Hippocampal formation (tissue), 2 donors: ENCODE data around the gene PLTP.
"Not testable (repeated sequence)": the region's sequence is repeated elsewhere in the genome, so short reads cannot be mapped to it uniquely, and the experiment has no call there.

Experiments
- DNase-seq, 2 donors: peaks; one replicate each; lab custom pipeline; 2025; lab: John Stamatoyannopoulos, UW

PLTP gene

GRCh38 chr20:45874104-45874481, 37.9 kb downstream of the PLTP start:
- not testable (repeated sequence) for DNase-seq

- DNase-seq, result no peak
These were observed 38.4 kb downstream of the PLTP start for GRCh38 chr20:45873409-45874103.

DNA sequence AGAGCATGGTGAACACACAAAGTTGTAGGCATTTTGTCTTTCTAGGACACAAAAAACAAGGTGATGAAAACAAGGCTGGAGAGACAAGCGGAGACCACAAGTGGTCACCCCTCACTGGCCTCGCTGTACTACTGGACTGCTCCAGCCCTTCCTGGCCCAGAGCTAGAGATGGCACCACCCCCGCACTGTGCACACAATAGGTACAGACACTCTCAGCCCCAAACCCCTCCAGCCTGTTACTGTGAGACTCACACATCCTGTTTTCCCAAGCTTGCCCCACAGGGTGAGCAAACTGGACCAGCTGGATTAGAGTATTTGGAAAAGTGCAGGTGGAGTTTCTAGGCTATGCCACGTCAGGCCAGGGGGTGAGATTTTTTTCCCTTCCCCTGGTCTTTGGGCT, 39.3 kb downstream of the PLTP start:
- no peak for DNase-seq

GRCh38 chr20:45867819-45868176, 44.2 kb downstream of the PLTP start:
- DNase-seq, result no peak

DNA sequence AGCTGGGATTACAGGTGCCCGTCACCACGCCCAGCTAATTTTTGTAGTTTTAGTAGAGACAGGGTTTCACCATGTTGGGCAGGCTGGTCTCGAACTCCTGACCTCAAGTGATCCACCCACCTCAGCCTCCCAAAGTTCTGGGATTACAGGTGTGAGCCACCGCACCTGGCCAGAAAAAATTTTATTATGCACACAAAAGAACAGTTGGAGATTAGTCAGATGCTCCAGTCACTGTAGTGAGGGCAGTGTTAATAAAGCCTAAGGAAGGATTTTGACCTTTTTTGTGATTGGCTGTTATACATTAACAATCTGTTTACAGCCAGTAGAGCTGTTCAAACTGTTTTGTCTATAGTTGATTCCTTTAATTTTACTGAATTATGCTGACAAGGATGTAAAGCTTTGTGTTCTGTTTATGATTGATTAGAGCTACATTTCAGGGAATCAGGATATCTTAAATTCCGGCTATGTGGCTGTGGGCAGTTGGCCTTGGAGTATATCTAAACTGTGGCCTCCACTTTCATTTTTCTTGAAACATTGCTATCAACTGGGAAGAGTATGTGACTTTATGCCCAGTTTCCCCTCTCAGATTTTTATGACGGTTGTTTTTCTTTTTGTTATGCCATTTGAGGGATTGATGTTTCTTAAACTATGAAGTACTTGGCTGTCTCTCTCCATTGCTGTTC, 44.7 kb downstream of the PLTP start:
- no peak for DNase-seq

- no peak for DNase-seq
These were observed 45.5 kb downstream of the PLTP start for GRCh38 chr20:45866454-45866853.

DNA sequence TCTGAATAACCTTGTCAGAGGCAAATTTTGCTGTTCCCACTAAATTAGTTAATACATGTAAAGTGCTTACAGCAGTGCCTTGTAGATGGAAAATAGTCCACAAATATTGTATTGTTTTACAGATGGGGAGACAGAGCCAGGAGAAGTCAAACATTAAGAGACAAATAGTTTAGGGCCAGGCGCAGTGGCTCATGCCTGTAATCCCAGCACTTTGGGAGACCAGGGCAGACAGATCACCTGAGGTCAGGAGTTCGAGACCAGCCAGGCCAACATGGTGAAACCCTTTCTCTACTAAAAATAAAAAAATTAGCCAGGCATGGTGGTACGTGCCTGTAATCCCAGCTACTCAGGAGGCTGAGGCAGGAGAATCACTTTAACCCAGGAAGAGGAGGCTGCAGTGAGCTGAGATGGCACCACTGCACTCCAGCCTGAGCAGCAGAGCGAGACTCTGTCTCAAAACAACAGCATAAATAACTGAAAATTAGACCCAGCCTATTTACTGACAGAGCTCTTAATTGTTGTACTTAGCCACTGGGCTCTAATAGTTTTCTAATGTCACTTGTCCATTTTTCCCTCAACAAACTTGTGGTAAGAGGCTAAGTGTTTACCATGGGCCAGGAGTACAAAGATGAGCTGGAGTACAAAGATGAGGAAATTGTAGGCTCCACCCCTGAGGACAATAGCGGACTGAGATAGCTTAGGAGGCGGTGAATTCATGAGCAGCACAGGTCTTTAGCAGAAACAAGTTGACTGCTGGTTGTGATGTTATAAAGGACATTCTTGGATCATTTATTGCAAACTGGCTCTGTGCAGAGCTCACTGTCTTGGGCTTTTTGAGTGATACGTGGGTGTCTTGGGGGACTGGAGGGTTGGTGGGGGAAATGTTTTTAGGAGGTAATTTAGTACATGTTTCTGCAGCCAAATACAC, 48.1 kb downstream of the PLTP start:
- no peak for DNase-seq

DNA sequence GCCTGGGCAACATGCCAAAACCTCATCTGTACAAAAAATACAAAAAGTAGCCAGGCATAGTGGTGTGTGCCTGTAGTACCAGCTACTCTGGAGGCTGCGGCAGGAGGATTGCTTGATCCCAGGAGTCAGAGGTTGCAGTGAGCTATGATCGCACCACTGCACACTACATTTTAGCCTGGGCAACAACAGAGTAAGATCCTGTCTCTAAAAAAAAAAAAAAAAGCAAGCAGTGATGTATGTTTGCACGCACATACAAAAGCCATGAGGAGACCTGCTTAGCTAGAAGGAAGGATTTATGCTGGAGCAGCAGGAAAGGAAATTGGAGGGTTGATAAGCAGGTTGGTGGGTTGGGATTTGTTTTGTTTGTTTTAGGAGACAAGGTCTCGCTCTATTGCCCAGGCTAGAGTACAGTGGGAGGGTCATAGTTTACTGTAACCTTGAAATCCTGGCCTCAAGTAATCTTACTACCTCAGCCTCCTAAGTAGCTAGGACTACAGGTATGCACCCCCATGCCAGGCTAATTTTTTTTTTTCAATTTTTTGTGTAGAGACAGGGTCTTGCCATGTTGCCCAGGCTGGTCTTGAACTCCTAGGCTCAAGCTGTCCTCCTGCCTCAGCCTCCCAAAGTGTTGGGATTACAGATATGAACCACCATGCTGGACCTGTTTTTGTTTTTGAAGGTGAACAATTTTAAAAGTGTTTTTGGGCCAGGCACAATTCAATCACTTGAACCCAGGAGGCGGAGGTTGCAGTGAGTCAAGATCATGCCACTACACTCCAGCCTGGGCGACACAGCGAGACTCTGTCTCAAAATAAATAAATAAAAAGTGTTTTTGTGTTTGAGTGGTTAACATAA, 50.5 kb downstream of the PLTP start:
- no peak for DNase-seq

GRCh38 chr20:45860560-45861220, 51.3 kb downstream of the PLTP start:
- no peak for DNase-seq

GRCh38 chr20:45859916-45860315, 52.0 kb downstream of the PLTP start:
- DNase-seq, result no peak

GRCh38 chr20:45857882-45858216, 54.1 kb downstream of the PLTP start:
- DNase-seq, result peak in 1 of 2 donors; percentile 47

- peak; percentile 94 to 98 for DNase-seq
These were observed 54.7 kb downstream of the PLTP start, which contains the start of the genes ACOT8 and ZSWIM3 for GRCh38 chr20:45857114-45857881. TSS of gene ACOT8 (minus strand) at chr20:45857392. CDS start at chr20:45857315, 77 bp downstream. TSS of gene ZSWIM3 (plus strand) at chr20:45857614. CDS start at chr20:45857826, 212 bp downstream.

GRCh38 chr20:45853484-45853883, 58.5 kb downstream of the PLTP start:
- no peak for DNase-seq

DNA sequence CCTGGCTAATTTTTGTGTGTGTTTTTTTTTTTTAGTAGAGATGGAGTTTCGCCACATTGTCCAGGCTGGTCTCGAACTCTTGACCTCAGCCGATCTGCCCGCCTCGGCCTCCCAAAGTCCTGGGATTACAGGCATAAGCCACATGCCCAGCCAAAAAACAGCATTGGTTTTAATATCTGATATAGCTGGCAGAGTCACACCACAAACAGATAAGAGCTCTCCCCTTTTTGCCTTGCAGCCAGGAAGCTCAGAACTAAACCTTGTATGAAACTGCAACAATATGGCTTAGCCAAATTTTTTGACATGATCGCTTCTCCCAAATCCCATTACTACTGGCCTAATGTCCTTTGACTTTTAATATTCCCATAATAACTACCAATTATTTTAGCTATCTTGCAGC, 59.6 kb downstream of the PLTP start:
- no peak for DNase-seq

DNA sequence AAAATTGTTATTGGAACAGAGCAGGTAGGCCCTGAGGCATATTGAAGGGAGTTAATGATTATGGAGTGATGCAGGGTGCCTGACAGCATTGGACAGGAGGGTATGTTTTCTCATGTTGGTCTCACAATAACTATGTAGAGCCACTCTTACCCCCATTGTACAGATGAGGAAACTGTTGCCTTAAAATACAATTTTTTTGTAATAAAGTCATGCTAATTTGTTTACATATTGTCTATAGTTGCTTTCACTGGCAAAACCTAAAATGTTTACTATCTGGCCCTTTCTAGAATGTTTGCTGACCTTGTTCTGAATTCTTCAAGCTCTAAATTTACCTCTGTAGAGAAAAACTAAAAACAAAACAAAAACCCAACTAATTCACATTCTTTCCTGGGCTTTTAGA, 60.5 kb downstream of the PLTP start:
- DNase-seq, result no peak

- DNase-seq, result no peak
These were observed 61.0 kb downstream of the PLTP start for GRCh38 chr20:45850926-45851325.

GRCh38 chr20:45850238-45850637, 61.7 kb downstream of the PLTP start:
- DNase-seq, result no peak

DNA sequence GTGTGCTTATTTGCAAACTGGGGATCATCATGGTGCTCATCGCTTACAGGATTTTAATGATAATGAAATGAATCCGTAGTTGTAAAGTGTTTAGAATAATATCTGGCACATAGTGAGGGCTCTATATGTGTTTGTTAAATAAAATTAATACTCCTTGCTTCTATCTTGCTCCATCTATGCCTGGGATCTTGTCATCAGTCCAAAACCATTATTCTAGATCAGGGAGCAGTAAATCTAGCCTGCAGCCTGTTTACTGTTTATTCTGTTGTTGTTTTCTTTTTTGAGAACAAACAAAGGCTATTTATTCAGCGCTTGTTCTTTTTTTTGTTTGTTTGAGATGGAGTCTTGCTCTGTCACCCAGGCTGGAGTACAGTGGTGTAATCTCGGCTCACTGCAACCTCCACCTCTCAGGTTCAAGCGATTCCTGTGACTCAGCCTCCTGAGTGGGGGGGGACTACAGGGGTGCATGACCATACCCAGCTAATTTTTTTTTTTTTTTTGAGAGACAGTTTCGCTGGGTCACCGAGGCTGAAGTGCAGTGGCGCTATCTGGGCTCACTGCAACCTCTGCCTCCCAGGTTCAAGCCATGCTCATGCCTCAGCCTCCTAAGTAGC, 62.9 kb downstream of the PLTP start:
- no peak for DNase-seq
